H1 (cell line): ENCODE measurements around the gene XPO6. TPM values are rescaled to one million over a fixed set of nuclear protein-coding genes. Genes with fewer than 3 reads are reported as not detected.

Experiments used
- CTCF ChIA-PET: fragments of 300-600 bp; sonication (Branson Sonifier 250); formaldehyde crosslinking; loops from one replicate; lab custom pipeline; 2021; ENCODE audit not compliant: partially characterized antibody; lab: Charles Lee
- POLR2A ChIA-PET: fragments of 300-600 bp; sonication (Branson Sonifier 250); formaldehyde crosslinking; loops from one replicate; lab custom pipeline; 2021; ENCODE audit warnings: inconsistent platforms; ENCODE audit not compliant: partially characterized antibody; lab: Charles Lee
- DNase-seq, 2 experiments: peaks; one replicate each; pipeline versions ENCODE4 v3.0.0 to v3.0.0-alpha.2; 2010 to 2022; ENCODE audit warnings: low spot score in 2 of 2, low read depth in 1 of 2, mixed read lengths in 1 of 2
- FAIRE-seq: peaks from 2 replicates; lab custom pipeline; 2011; peaks lifted over from hg19 to GRCh38; lab: Jason Lieb, UNC
- H2AFZ ChIP-seq: 2 replicates; pipeline ENCODE4 v1.8.1; 2012; ENCODE audit warnings: low read length, inconsistent platforms
- H2AK5ac ChIP-seq: 2 replicates; pipeline ENCODE4 v1.6.1; 2013; ENCODE audit warnings: low read depth, low read length
- H2BK120ac ChIP-seq: replicated peaks from 2 replicates; pipeline ENCODE3; 2013; ENCODE audit warnings: low read depth, low read length, inconsistent platforms
- H2BK12ac ChIP-seq: 2 replicates; pipeline ENCODE4 v1.6.1; 2013; ENCODE audit warnings: low read depth, low read length
- H2BK15ac ChIP-seq: 2 replicates; pipeline ENCODE4 v1.6.1; 2013; ENCODE audit warnings: low read length
- H2BK20ac ChIP-seq: 2 replicates; pipeline ENCODE4 v1.6.1; 2013; ENCODE audit warnings: low read length
- H2BK5ac ChIP-seq: 2 replicates; pipeline ENCODE4 v1.6.1; 2013; ENCODE audit warnings: low read depth, low read length
- H3K14ac ChIP-seq: 2 replicates; pipeline ENCODE4 v1.6.1; 2013; ENCODE audit warnings: inconsistent platforms; ENCODE audit not compliant: insufficient read length
- H3K18ac ChIP-seq: 2 replicates; pipeline ENCODE4 v1.6.1; 2013; ENCODE audit warnings: low read length; ENCODE audit errors: extremely low read depth
- H3K23ac ChIP-seq: 2 replicates; pipeline ENCODE4 v1.6.1; 2013; ENCODE audit warnings: inconsistent platforms; ENCODE audit not compliant: insufficient read length
- H3K23me2 ChIP-seq: 2 replicates; pipeline ENCODE4 v1.6.1; 2013; ENCODE audit warnings: low read depth, low read length
- H3K27ac ChIP-seq: 2 replicates; pipeline ENCODE4 v1.6.1; 2011; ENCODE audit warnings: low read depth, low read length, inconsistent platforms
- H3K27me3 ChIP-seq, 4 experiments: replicated peaks in 1 of 4; 1 replicate in 1 of 4; 2 replicates in 3 of 4; pipeline versions ENCODE4 v1.6.1 to v1.8.1; 2011 to 2013; ENCODE audit warnings: low read length in 3 of 4, mild to moderate bottlenecking in 3 of 4, inconsistent platforms in 2 of 4, mixed read lengths in 2 of 4, moderate library complexity in 1 of 4; ENCODE audit not compliant: control insufficient read depth in 3 of 4, insufficient read depth in 3 of 4; ENCODE audit errors: extremely low read depth in 1 of 4
- H3K36me3 ChIP-seq, 4 experiments: 2 replicates each; pipeline versions ENCODE4 v1.6.1 to v1.8.1; 2011 to 2013; ENCODE audit warnings: mild to moderate bottlenecking in 4 of 4, low read length in 3 of 4, moderate library complexity in 2 of 4, control low read depth in 1 of 4, inconsistent platforms in 1 of 4; ENCODE audit not compliant: insufficient read depth in 4 of 4, control insufficient read depth in 2 of 4
- H3K4ac ChIP-seq: replicated peaks from 2 replicates; pipeline ENCODE3; 2013; ENCODE audit warnings: low read length, low read depth, mixed read lengths, inconsistent platforms; ENCODE audit not compliant: insufficient read length
- H3K4me1 ChIP-seq, 4 experiments: replicated peaks in 1 of 4; 1 replicate in 1 of 4; 2 replicates in 3 of 4; pipeline versions ENCODE4 v1.6.1 to v1.8.1; 2011 to 2013; ENCODE audit warnings: low read length in 3 of 4, inconsistent platforms in 2 of 4, mixed read lengths in 1 of 4; ENCODE audit not compliant: insufficient read depth in 4 of 4, control insufficient read depth in 3 of 4
- H3K4me2 ChIP-seq, 2 experiments: 2 replicates each; pipeline versions ENCODE4 v1.6.1 to v1.8.1; 2011 to 2013; ENCODE audit warnings: low read depth in 2 of 2, low read length in 2 of 2, control low read depth in 1 of 2, inconsistent platforms in 1 of 2, mild to moderate bottlenecking in 1 of 2; ENCODE audit not compliant: insufficient read depth in 1 of 2
- H3K4me3 ChIP-seq, 4 experiments: fragments of 200-600, 300-600 bp in 1 of 4; sonication (generic), shearing (Covaris generic), sonication (Bioruptor Twin) in 1 of 4; 2 replicates each; pipeline versions ENCODE4 v1.5.1 to v1.8.1; 2011 to 2016; ENCODE audit warnings: low read length in 4 of 4, low read depth in 3 of 4, control low read depth in 2 of 4, inconsistent platforms in 2 of 4, mild to moderate bottlenecking in 2 of 4, mixed read lengths in 1 of 4, moderate library complexity in 1 of 4; ENCODE audit not compliant: insufficient read depth in 2 of 4; ENCODE audit errors: extremely low read depth in 1 of 4
- H3K56ac ChIP-seq: replicated peaks from 2 replicates; pipeline ENCODE3; 2013; ENCODE audit warnings: low read depth, mild to moderate bottlenecking, mixed read lengths, low read length, inconsistent platforms; ENCODE audit not compliant: insufficient read length
- H3K79me1 ChIP-seq: 2 replicates; pipeline ENCODE4 v1.6.1; 2013; ENCODE audit warnings: low read depth, low read length, control low read depth
- H3K79me2 ChIP-seq, 2 experiments: 2 replicates each; pipeline versions ENCODE4 v1.6.1 to v1.8.1; 2012 to 2013; ENCODE audit warnings: low read length in 2 of 2, mild to moderate bottlenecking in 2 of 2, inconsistent platforms in 1 of 2; ENCODE audit not compliant: insufficient read depth in 2 of 2, control insufficient read depth in 1 of 2
- H3K9ac ChIP-seq, 4 experiments: replicated peaks in 1 of 4; 1 replicate in 1 of 4; 2 replicates in 3 of 4; pipeline versions ENCODE4 v1.6.1 to v1.8.1; 2011 to 2013; ENCODE audit warnings: low read depth in 3 of 4, low read length in 3 of 4, control low read depth in 2 of 4, mild to moderate bottlenecking in 2 of 4, moderate library complexity in 2 of 4, inconsistent platforms in 1 of 4; ENCODE audit errors: extremely low read depth in 1 of 4
- H3K9me3 ChIP-seq, 2 experiments: 2 replicates each; pipeline versions ENCODE4 v1.6.1 to v1.8.1; 2012 to 2013; ENCODE audit warnings: mild to moderate bottlenecking in 2 of 2, moderate library complexity in 2 of 2, control low read depth in 1 of 2, inconsistent platforms in 1 of 2, low read depth in 1 of 2, low read length in 1 of 2, mixed read lengths in 1 of 2; ENCODE audit not compliant: insufficient read depth in 2 of 2
- H4K20me1 ChIP-seq, 2 experiments: replicated peaks in 1 of 2; 2 replicates each; pipeline versions ENCODE3 to v1.8.1; 2011 to 2013; ENCODE audit warnings: inconsistent platforms in 2 of 2, low read length in 2 of 2, mild to moderate bottlenecking in 1 of 2; ENCODE audit not compliant: insufficient read depth in 2 of 2, control insufficient read depth in 1 of 2
- H4K5ac ChIP-seq: 2 replicates; pipeline ENCODE4 v1.6.1; 2013; ENCODE audit warnings: low read length, low read depth, mixed read lengths, inconsistent platforms; ENCODE audit not compliant: insufficient read length
- H4K8ac ChIP-seq: 2 replicates; pipeline ENCODE4 v1.8.0; 2013; ENCODE audit warnings: mild to moderate bottlenecking, moderate library complexity, low read length, inconsistent platforms; ENCODE audit not compliant: insufficient read depth; ENCODE audit errors: extremely low read depth
- H4K91ac ChIP-seq: replicated peaks from 2 replicates; pipeline ENCODE3; 2013; ENCODE audit warnings: low read length, mixed read lengths, inconsistent platforms; ENCODE audit not compliant: insufficient read length
- HDAC2 ChIP-seq, 2 experiments: fragments of 300-600 bp in 1 of 2; sonication (generic) in 1 of 2; IDR thresholded peaks; 2 replicates each; pipeline ENCODE4 v1.6.1; 2011 to 2012; ENCODE audit warnings: low read depth in 2 of 2, low read length in 2 of 2, mild to moderate bottlenecking in 2 of 2, moderate library complexity in 2 of 2, borderline replicate concordance in 1 of 2, inconsistent platforms in 1 of 2
- TAF1 ChIP-seq: IDR thresholded peaks from 2 replicates; pipeline ENCODE4 v1.6.1; 2011; ENCODE audit warnings: mild to moderate bottlenecking, low read depth, low read length
- WGBS, 2 experiments: shearing (Covaris generic) in 1 of 2; methylation state at CpG; one replicate each; pipeline versions ENCODE4 v1.1.6 to v1.1.7; 2013 to 2015; ENCODE audit warnings: low lambda C conversion rate in 2 of 2, mixed read lengths in 2 of 2, inconsistent platforms in 1 of 2, low coverage in 1 of 2, missing lambda C conversion rate in 1 of 2; ENCODE audit not compliant: insufficient replicate concordance in 2 of 2, insufficient coverage in 1 of 2, insufficient read length in 1 of 2; ENCODE audit errors: extremely low coverage in 1 of 2, missing lambda C conversion rate in 1 of 2; 5-methylcytosine and 5-hydroxymethylcytosine counted together
- polyA plus RNA-seq, 7 experiments: library from polyadenylated mRNA; depleted of rRNA in 3 of 7; stranded (reverse) in 5 of 7; unstranded in 2 of 7; fragments of >200 nt in 5 of 7; fragments of 200-250 nt in 2 of 7; gene quantifications; 1 replicate in 5 of 7; 2 replicates in 1 of 7; 4 replicates in 1 of 7; pipeline versions ENCODE4 v1.2.1 to v1.2.3, GENCODE V29; 2011 to 2013; ENCODE audit warnings: missing spikeins in 2 of 7, mixed read lengths in 2 of 7
- total RNA-seq: library from RNA; stranded (reverse); fragmentation: NEBNext Ultra II Directional; extraction: Animal tissue kit (Norgen Biotek cat#: 25700); gene quantifications from 2 replicates; pipeline ENCODE4 v1.2.1, GENCODE V29; 2021

Gene XPO6
- total and polyA plus RNA-seq, 2 of the 8 experiments (the other 6 are each of a cell fraction or from before 2014, with no cell fraction given), result 152 to 254 TPM

DNA sequence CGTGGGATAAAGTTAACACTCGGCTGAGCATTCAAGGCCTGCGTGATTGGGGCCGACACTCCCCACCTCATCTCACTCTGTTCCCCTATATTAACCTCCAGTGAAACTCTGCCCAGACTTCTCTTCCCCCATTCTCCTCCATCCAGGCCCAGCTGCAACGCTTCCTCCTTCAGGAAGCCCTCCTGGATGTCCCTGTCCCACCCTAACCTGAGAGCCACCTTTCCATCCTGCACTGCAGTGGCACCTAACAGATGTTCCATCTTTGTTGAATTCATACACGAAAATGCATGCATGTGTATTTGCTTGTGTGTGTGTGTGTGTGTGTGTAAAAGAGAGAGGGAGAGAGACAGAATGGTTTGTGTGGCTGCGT is 48.0 kb upstream of the XPO6 start:
- Histone ChIP-seq H3K9ac (no peak overlapping the region; a peak in 1 of 7 replicates), H4K5ac (peak overlapping the region; percentile 50), H3K79me1 (0 out of 2 replicates have a peak, but pooled peaks cover 2% of the 10 kb centered on the region), H2AFZ (no peak overlapping the region), H2BK20ac (0 out of 2 replicates have a peak overlapping the region, but pooled peaks have one; percentile 24), H3K36me3 (no peaks in the 10 kb centered on the region), H3K27me3 (no peaks in the 10 kb centered on the region), H2BK15ac (peak overlapping the region; percentile 6; the same call in 1 of the 2 replicates), H2AK5ac (0 out of 2 replicates have a peak overlapping the region, but pooled peaks have one; percentile 44), H4K91ac (no peak overlapping the region), H4K8ac (no peak overlapping the region), H3K23ac (no peak overlapping the region), H3K18ac (peak overlapping the region; percentile 48; the same call in 1 of the 2 replicates), H4K20me1 (no peaks in the 10 kb centered on the region), H2BK120ac (no peak overlapping the region), H3K79me2 (no peaks in the 10 kb centered on the region), H3K4me3 (peak overlapping the region in 1 of 4 experiments; percentile 22; a peak in 2 of 8 replicates), H3K4me2 (peak overlapping the region; percentile 55 to 70), H2BK5ac (peak overlapping the region; percentile 60), H3K27ac (no peak overlapping the region), H3K14ac (no peak overlapping the region), H3K23me2 (peaks cover 3% of the 10 kb centered on the region; the same call in 1 of the 2 replicates), H2BK12ac (peak overlapping the region; percentile 80; the same call in 1 of the 2 replicates), H3K56ac (no peak overlapping the region), H3K4ac (peak overlapping the region; percentile 2), H3K9me3 (no peaks in the 10 kb centered on the region), H3K4me1 (peaks cover 0 to 35% (median 21%) of the 10 kb centered on the region in 4 experiments; a peak in 6 of 7 replicates)
- ChIA-PET POLR2A (no interaction called here), CTCF (interaction anchor here (0.8 to 1.3 kb wide), 2 partner anchors 15 to 62 kb away, joined by 3 to 4 read pairs; no protein-coding TSS in a partner anchor)
- 0 out of 4 replicates have a peak, but pooled peaks of 1 of the 2 experiments have one; percentile 14 for TF ChIP-seq HDAC2 (IDR thresholded peaks at IDR 0.05; ENCODE audit: borderline replicate concordance in 1 of 2, low read depth in 2 of 2, low read length in 2 of 2)
- TF ChIP-seq TAF1, result no peak
- FAIRE-seq (no peak), DNase-seq (no peak)
- WGBS, 2 experiments, result 77% methylated on average over 7 of the region's 7 CpGs; no CpG with 5 or more reads in 1 of the 2 experiments
